Prostate gland (tissue), 2 donors: Measurements from ENCODE around the gene AFF3. TPM values are rescaled to one million over a fixed set of nuclear protein-coding genes. Genes with fewer than 3 reads are reported as not detected.

ENCODE experiments used
- DNase-seq: peaks from one replicate; pipeline ENCODE4 v3.0.0-alpha.2; 2019; ENCODE audit warnings: low spot score
- H3K27ac ChIP-seq, 2 donors: fragments of 200-600 bp; sonication (generic); 2 replicates each; pipeline ENCODE4 v1.5.1; 2017 to 2019
- H3K27me3 ChIP-seq: fragments of 200-600 bp; sonication (generic); replicated peaks from 2 replicates; pipeline ENCODE4 v1.5.1; 2019; ENCODE audit not compliant: insufficient read depth
- H3K36me3 ChIP-seq, 2 donors: fragments of 200-600 bp; sonication (generic); 1 replicate in 1 of 2; 2 replicates in 1 of 2; pipeline versions ENCODE4 v1.5.1 to v1.8.1; 2017 to 2019
- H3K4me1 ChIP-seq: fragments of 200-600 bp; sonication (generic); replicated peaks from 2 replicates; pipeline ENCODE4 v1.5.1; 2019
- H3K4me3 ChIP-seq, 2 donors: fragments of 200-600 bp; sonication (generic); 2 replicates each; pipeline ENCODE4 v1.5.1; 2017 to 2019
- H3K9me3 ChIP-seq: fragments of 200-600 bp; sonication (generic); 2 replicates; pipeline ENCODE4 v1.5.1; 2017
- CTCF ChIP-seq, 4 experiments: fragments of 200-600 bp in 2 of 4; fragments of 450-650 bp in 2 of 4; sonication (generic) in 2 of 4; IDR thresholded peaks; 1 replicate in 3 of 4; 2 replicates in 1 of 4; pipeline ENCODE4 v1.5.1; 2016 to 2019; ENCODE audit warnings: antibody characterized with exemption in 4 of 4, mild to moderate bottlenecking in 2 of 4, moderate library complexity in 2 of 4
- POLR2A ChIP-seq: fragments of 450-650 bp; IDR thresholded peaks from one replicate; pipeline ENCODE4 v1.6.1; 2016; ENCODE audit warnings: antibody characterized with exemption, mild to moderate bottlenecking
- POLR2AphosphoS5 ChIP-seq: sonication (generic); formaldehyde crosslinking; IDR thresholded peaks from one replicate; pipeline ENCODE4 v1.6.1; 2017; ENCODE audit warnings: antibody characterized with exemption
- WGBS: methylation state at CpG from one replicate; pipeline ENCODE4 v1.1.5; 2018; 5-methylcytosine and 5-hydroxymethylcytosine counted together
- intact Hi-C: fragments of 100-400 bp; cut with DNase I; formaldehyde crosslinking; loops from one replicate; pipeline ENCODE4 v1.14.2; 2022
- total RNA-seq, 2 donors: library from RNA; depleted of rRNA; stranded (reverse); fragments of >200 nt; gene quantifications; one replicate each; pipeline ENCODE4 v1.1.0, GENCODE V29; 2016

The AFF3 gene
- total RNA-seq, 2 donors from 2014 or later, result 74.4 to 113 TPM

- no peaks in the 10 kb centered on the region for H3K9me3 ChIP-seq
These were observed 489.0 kb downstream of the AFF3 start for GRCh38 chr2:99653433-99653832.

DNA sequence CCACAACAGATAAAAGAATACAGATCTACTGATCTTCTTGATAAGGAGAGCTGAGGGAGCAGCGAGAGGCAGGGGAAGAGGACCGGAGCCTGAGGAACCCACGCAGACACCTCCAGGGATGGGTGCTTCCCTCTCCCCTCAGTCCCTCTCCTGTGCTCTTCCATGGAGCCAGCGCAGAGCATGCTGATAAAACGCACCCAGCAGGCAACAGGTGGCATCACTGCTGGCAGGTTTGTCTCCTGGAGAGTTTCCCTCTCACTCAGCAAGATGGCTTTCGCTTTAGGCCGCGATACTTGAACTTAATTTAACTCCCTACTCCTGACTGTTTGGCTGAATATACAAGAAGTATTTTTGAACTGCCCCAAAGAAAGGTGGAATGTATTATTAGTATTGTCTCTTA, 489.5 kb downstream of the AFF3 start:
- no peak for DNase-seq
- TF ChIP-seq POLR2A, result no peak
- TF ChIP-seq POLR2AphosphoS5, result no peak
- TF ChIP-seq CTCF (IDR thresholded peaks at IDR 0.05), result no peak
- Histone ChIP-seq H3K27me3 (no peaks in the 10 kb centered on the region), H3K4me3 (no peak overlapping the region), H3K9me3 (no peaks in the 10 kb centered on the region), H3K4me1 (peaks cover 10% of the 10 kb centered on the region), H3K36me3 (no peaks in the 10 kb centered on the region), H3K27ac (no peak overlapping the region)
- WGBS, result 95% methylated on average over 8 of the region's 8 CpGs
- intact Hi-C loops, result no loop called here

More at GRCh38 chr2:99653433-99653832, 489.0 kb downstream of the AFF3 start:
- H3K27me3 ChIP-seq, result no peaks in the 10 kb centered on the region
- DNase-seq, result no peak
- TF ChIP-seq POLR2A, result no peak
- no peak for TF ChIP-seq CTCF (IDR thresholded peaks at IDR 0.05)
- no peak for TF ChIP-seq POLR2AphosphoS5
- 97% methylated on average over 9 of the region's 9 CpGs for WGBS
- H3K27ac ChIP-seq, result no peak overlapping the region
- H3K36me3 ChIP-seq, result no peaks in the 10 kb centered on the region
- intact Hi-C loops, result no loop called here
- peaks cover 10% of the 10 kb centered on the region for H3K4me1 ChIP-seq
- H3K4me3 ChIP-seq, result no peak overlapping the region

DNA sequence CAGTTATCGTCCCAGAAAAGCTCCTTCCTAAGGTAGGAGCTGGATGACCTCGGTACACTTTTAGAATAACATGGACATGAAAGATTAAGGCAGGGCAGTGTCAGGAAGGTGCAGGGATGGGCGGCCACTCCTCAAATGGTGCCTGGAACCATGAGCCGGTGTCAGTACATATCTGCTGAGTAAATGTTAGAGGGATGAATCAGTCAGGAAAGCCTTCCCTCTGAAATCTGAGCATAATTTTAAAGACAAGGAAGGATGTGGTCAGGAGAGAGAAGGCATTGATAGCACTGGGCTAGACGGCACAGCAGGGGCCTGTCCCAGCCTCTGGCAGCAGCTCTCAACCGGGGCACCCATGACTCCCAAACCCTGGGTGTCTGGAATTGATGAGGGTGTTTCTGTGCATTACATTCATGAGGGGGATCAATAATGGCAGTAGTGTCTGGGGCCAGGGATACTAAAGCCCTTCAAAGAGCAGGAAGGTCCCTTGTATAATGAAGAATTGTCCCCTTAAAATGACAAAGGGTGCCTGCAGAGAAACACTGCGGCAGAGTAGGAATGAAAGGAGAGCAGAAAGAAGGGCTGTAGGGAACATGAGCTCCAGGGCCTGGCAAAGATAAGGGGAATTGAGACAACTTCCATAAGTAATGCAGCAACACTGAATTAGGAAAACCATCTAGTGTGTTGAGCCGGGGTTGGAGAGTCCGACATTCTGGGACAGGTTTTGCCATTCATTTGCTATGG, 490.3 kb downstream of the AFF3 start:
- no peak overlapping the region for H3K4me3 ChIP-seq

GRCh38 chr2:99648906-99649789, 493.2 kb downstream of the AFF3 start:
- Histone ChIP-seq H3K9me3 (no peaks in the 10 kb centered on the region), H3K4me1 (peaks cover 3% of the 10 kb centered on the region), H3K27ac (no peak overlapping the region), H3K36me3 (no peaks in the 10 kb centered on the region), H3K27me3 (no peaks in the 10 kb centered on the region), H3K4me3 (no peak overlapping the region)
- intact Hi-C loops, result loop anchor here (5.0 kb wide), 1 partner anchor 77 kb away; no protein-coding TSS in a partner anchor
- TF ChIP-seq CTCF (IDR thresholded peaks at IDR 0.05) (no peak), POLR2AphosphoS5 (no peak), POLR2A (no peak)
- WGBS, result 48% methylated on average over 13 of the region's 13 CpGs
- no peak for DNase-seq

More for the DNA sequence above, 490.3 kb downstream of the AFF3 start:
- Histone ChIP-seq H3K4me1 (peaks cover 7% of the 10 kb centered on the region), H3K27ac (no peak overlapping the region), H3K36me3 (no peaks in the 10 kb centered on the region), H3K27me3 (no peaks in the 10 kb centered on the region), H3K9me3 (no peaks in the 10 kb centered on the region)
- no peak for DNase-seq
- TF ChIP-seq CTCF (IDR thresholded peaks at IDR 0.05), result no peak
- TF ChIP-seq POLR2AphosphoS5, result no peak
- TF ChIP-seq POLR2A, result no peak
- intact Hi-C loops, result no loop called here
- 90% methylated on average over 9 of the region's 9 CpGs for WGBS
